ENCODE results near the gene NUCKS1. TPM values are rescaled to one million over a fixed set of nuclear protein-coding genes. Genes with fewer than 3 reads are reported as not detected.

Gene NUCKS1
- total RNA-seq, 1 experiment from 2014 or later = 101 TPM

GRCh38 chr1:205680073-205680851, 69.7 kb downstream of the NUCKS1 start, which contains the start of gene SLC45A3:
TSS of gene SLC45A3 (minus strand) at chr1:205680509. CDS start at chr1:205664656, 15,853 bp downstream.
- no TSS peak for BruUV-seq (replicated peaks)
- no peaks in the 10 kb centered on the region for H3K27me3 ChIP-seq (ENCODE audit: low read length)
- ChIA-PET POLR2A (ENCODE audit: unreplicated experiment) (no interaction called here), CTCF (interaction anchor here (0.7 to 1.4 kb wide), 3 partner anchors 21 to 155 kb away, joined by 4 to 6 read pairs (median 6); no protein-coding TSS in a partner anchor)
- intact Hi-C loops (cut with micrococcal nuclease) = loop anchor here (2.0 kb wide), 2 partner anchors 15 to 23 kb away; no protein-coding TSS in a partner anchor
- peak within 1 kb of the TSS; percentile 62 for H3K9ac ChIP-seq (ENCODE audit: low read length)
- no peaks in the 10 kb centered on the region for H3K36me3 ChIP-seq (ENCODE audit: low read depth, low read length)
- peak within 1 kb of the TSS; percentile 85 for H2AFZ ChIP-seq (ENCODE audit: low read length)
- no peaks in the 10 kb centered on the region for H3K9me2 ChIP-seq (replicated peaks; ENCODE audit: low read length)
- no peak for TF ChIP-seq EZH2 (IDR thresholded peaks at IDR 0.05; ENCODE audit: low read length, unreplicated experiment)
- no peak for TF ChIP-seq EZH2phosphoT487 (IDR thresholded peaks at IDR 0.05; ENCODE audit: borderline replicate concordance, low read length)
- no peak for TF ChIP-seq CTCF (conservative IDR thresholded peaks at IDR 0.05; ENCODE audit: low read depth, low read length)
- H3K9me3 ChIP-seq (ENCODE audit: low read length) = no peaks in the 10 kb centered on the region
- peaks cover 27% of the 10 kb centered on the region for H3K4me1 ChIP-seq (ENCODE audit: insufficient read depth, low read length)
- H3K79me2 ChIP-seq (ENCODE audit: low read length) = peaks cover 43% of the 10 kb centered on the region
- H3K4me3 ChIP-seq (ENCODE audit: low read length) = peak within 1 kb of the TSS; percentile 72
- peak within 1 kb of the TSS; percentile 83 for H3K4me2 ChIP-seq (ENCODE audit: low read length)
- ATAC-seq (peak; percentile 70), DNase-seq (peak; percentile 51)
- no peaks in the 10 kb centered on the region for H4K20me1 ChIP-seq (ENCODE audit: low read length)
- H3F3A ChIP-seq (ENCODE audit: low read length, unreplicated experiment) = no peaks in the 10 kb centered on the region
- H3K27ac ChIP-seq (ENCODE audit: low read length) = no peak within 1 kb of the TSS

GRCh38 chr1:205678286-205679111, 71.5 kb downstream of the NUCKS1 start:
- no peak for DNase-seq
- TF ChIP-seq CTCF (conservative IDR thresholded peaks at IDR 0.05; ENCODE audit: low read depth, low read length) (no peak), EZH2 (IDR thresholded peaks at IDR 0.05; ENCODE audit: low read length, unreplicated experiment) (no peak), EZH2phosphoT487 (IDR thresholded peaks at IDR 0.05; ENCODE audit: borderline replicate concordance, low read length) (no peak)
- Histone ChIP-seq H3K4me3 (ENCODE audit: low read length) (peak overlapping the region; percentile 72), H4K20me1 (ENCODE audit: low read length) (no peaks in the 10 kb centered on the region), H3F3A (ENCODE audit: low read length, unreplicated experiment) (no peaks in the 10 kb centered on the region), H3K4me2 (ENCODE audit: low read length) (peak overlapping the region; percentile 83), H2AFZ (ENCODE audit: low read length) (peak overlapping the region; percentile 85), H3K79me2 (ENCODE audit: low read length) (peaks cover 47% of the 10 kb centered on the region), H3K27me3 (ENCODE audit: low read length) (no peaks in the 10 kb centered on the region), H3K36me3 (ENCODE audit: low read depth, low read length) (no peaks in the 10 kb centered on the region), H3K27ac (ENCODE audit: low read length) (no peak overlapping the region), H3K9me2 (replicated peaks; ENCODE audit: low read length) (no peaks in the 10 kb centered on the region), H3K9me3 (ENCODE audit: low read length) (no peaks in the 10 kb centered on the region), H3K9ac (ENCODE audit: low read length) (peak overlapping the region; percentile 62; the same call in 1 of the 2 replicates), H3K4me1 (ENCODE audit: insufficient read depth, low read length) (peaks cover 27% of the 10 kb centered on the region)
- no peak for ATAC-seq
- intact Hi-C loops (cut with micrococcal nuclease) = no loop called here
- CTCF ChIA-PET = no interaction called here
- no TSS peak for BruUV-seq (replicated peaks)
- POLR2A ChIA-PET (ENCODE audit: unreplicated experiment) = no interaction called here

All from PC-3 (cell line).